Esophagus muscularis mucosa (tissue), 4 donors: ENCODE measurements around the gene SLC9C1.

Experiments used
- CTCF ChIP-seq, 3 experiments: fragments of 200-600 bp in 2 of 3; fragments of 450-650 bp in 1 of 3; sonication (generic) in 2 of 3; IDR thresholded peaks; one replicate each; pipeline ENCODE4 v1.5.1; 2017 to 2019; ENCODE audit warnings: antibody characterized with exemption in 3 of 3, mild to moderate bottlenecking in 2 of 3, moderate library complexity in 1 of 3
- EP300 ChIP-seq: sonication (generic); formaldehyde crosslinking; IDR thresholded peaks from one replicate; pipeline ENCODE4 v1.6.1; 2017; ENCODE audit warnings: antibody characterized with exemption
- POLR2AphosphoS5 ChIP-seq, 2 donors: sonication (generic); formaldehyde crosslinking; IDR thresholded peaks; one replicate each; pipeline ENCODE4 v1.6.1; 2017; ENCODE audit warnings: antibody characterized with exemption in 2 of 2

GRCh38 chr3:112121577-112122547, 172.2 kb downstream of the SLC9C1 start:
- no peak for TF ChIP-seq CTCF (IDR thresholded peaks at IDR 0.05)
- no peak for TF ChIP-seq EP300
- no peak for TF ChIP-seq POLR2AphosphoS5 (IDR thresholded peaks at IDR 0.05)
